Suprapubic skin (tissue), 4 donors: ENCODE measurements around the gene MLEC. TPM values are rescaled to one million over a fixed set of nuclear protein-coding genes. Genes with fewer than 3 reads are reported as not detected.

Experiments used
- DNase-seq, 2 donors: peaks; one replicate each; pipeline ENCODE4 v3.0.0-alpha.2; 2019; ENCODE audit warnings: low spot score in 2 of 2
- H3K27ac ChIP-seq: fragments of 200-600 bp; sonication (generic); one replicate; pipeline ENCODE4 v1.5.1; 2019
- H3K27me3 ChIP-seq: fragments of 200-600 bp; sonication (generic); one replicate; pipeline ENCODE4 v1.5.1; 2019
- H3K36me3 ChIP-seq: fragments of 200-600 bp; sonication (generic); one replicate; pipeline ENCODE4 v1.5.1; 2019
- H3K4me1 ChIP-seq: fragments of 200-600 bp; sonication (generic); one replicate; pipeline ENCODE4 v1.5.1; 2019
- H3K4me3 ChIP-seq: fragments of 200-600 bp; sonication (generic); one replicate; pipeline ENCODE4 v1.5.1; 2019; ENCODE audit warnings: mild to moderate bottlenecking
- H3K9me3 ChIP-seq: fragments of 200-600 bp; sonication (generic); one replicate; pipeline ENCODE4 v1.5.1; 2019
- EP300 ChIP-seq: sonication (generic); formaldehyde crosslinking; IDR thresholded peaks from one replicate; pipeline ENCODE4 v1.6.1; 2017; ENCODE audit warnings: antibody characterized with exemption
- POLR2A ChIP-seq, 2 donors: fragments of 450-650 bp; IDR thresholded peaks; one replicate each; pipeline ENCODE4 v1.6.1; 2017; ENCODE audit warnings: antibody characterized with exemption in 2 of 2, mild to moderate bottlenecking in 2 of 2, moderate library complexity in 2 of 2
- POLR2AphosphoS5 ChIP-seq, 3 donors: sonication (generic); formaldehyde crosslinking; IDR thresholded peaks; one replicate each; pipeline ENCODE4 v1.6.1; 2017; ENCODE audit warnings: antibody characterized with exemption in 3 of 3
- WGBS: methylation state at CpG from one replicate; pipeline ENCODE4 v1.1.5; 2018; 5-methylcytosine and 5-hydroxymethylcytosine counted together
- total RNA-seq, 4 donors: library from RNA; depleted of rRNA; stranded (reverse); fragments of >200 nt; gene quantifications; one replicate each; pipeline ENCODE4 v1.1.0, GENCODE V29; 2016
- TF ChIP-seq, protein P1 (sequence below), 2 donors: fragments of 200-600 bp in 1 of 2; fragments of 450-650 bp in 1 of 2; sonication (generic) in 1 of 2; IDR thresholded peaks; one replicate each; pipeline ENCODE4 v1.5.1; 2016 to 2019; ENCODE audit warnings: antibody characterized with exemption in 2 of 2, mild to moderate bottlenecking in 1 of 2, moderate library complexity in 1 of 2

The MLEC gene
- total RNA-seq, 4 donors from 2014 or later, result 34.8 to 72.6 (median 60.4) TPM

DNA sequence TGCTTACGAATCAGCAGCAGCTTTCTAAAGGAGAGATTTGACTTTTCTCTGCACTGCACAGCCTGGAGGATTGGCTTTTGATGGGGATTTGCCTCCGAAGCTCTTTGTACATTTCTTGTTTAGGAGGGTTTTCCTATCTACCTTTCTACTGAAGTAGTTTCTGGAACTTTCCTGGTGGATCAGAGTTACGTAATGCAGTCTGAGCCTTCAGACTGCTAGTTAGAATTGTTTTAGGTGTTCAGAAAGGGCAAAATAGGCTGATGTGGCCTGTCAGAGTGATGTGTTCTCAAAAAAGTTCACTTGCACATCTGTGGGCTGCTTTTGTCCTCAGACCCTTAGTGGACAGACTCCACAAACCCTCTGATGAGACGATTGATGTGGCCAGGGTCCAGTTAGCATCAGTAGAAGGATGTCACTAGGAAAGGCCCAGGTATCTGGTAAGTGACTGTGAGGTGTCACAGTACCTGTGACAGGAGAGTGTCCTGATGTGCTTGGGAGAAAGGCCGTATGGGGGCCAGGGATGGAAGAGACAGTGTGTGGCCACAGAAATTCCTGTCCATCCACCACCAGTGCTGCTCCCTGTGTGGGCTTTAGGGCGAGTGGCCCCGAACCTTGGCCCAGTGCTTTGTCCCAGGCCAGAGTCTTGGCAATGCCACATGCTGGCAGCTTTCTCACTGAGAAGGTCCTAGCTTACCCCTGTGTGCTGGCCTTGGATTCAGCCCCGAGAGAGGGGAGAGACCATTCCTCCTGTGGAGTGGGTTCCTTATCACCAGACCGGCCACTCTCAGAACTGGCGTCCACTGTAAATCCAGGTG lies 34.2 kb downstream of the MLEC start:
- 93% methylated on average over 8 of the region's 10 CpGs for WGBS
- H3K9me3 ChIP-seq, result no peaks in the 10 kb centered on the region
- H3K36me3 ChIP-seq, result peaks cover 64% of the 10 kb centered on the region
- no peak for DNase-seq
- H3K4me3 ChIP-seq, result no peak overlapping the region
- no peaks in the 10 kb centered on the region for H3K27me3 ChIP-seq
- peaks cover 19% of the 10 kb centered on the region for H3K4me1 ChIP-seq
- H3K27ac ChIP-seq, result peak overlapping the region; percentile 24
- TF ChIP-seq, protein P1, sequence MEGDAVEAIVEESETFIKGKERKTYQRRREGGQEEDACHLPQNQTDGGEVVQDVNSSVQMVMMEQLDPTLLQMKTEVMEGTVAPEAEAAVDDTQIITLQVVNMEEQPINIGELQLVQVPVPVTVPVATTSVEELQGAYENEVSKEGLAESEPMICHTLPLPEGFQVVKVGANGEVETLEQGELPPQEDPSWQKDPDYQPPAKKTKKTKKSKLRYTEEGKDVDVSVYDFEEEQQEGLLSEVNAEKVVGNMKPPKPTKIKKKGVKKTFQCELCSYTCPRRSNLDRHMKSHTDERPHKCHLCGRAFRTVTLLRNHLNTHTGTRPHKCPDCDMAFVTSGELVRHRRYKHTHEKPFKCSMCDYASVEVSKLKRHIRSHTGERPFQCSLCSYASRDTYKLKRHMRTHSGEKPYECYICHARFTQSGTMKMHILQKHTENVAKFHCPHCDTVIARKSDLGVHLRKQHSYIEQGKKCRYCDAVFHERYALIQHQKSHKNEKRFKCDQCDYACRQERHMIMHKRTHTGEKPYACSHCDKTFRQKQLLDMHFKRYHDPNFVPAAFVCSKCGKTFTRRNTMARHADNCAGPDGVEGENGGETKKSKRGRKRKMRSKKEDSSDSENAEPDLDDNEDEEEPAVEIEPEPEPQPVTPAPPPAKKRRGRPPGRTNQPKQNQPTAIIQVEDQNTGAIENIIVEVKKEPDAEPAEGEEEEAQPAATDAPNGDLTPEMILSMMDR (IDR thresholded peaks at IDR 0.05), result no peak
- TF ChIP-seq EP300, result no peak
- TF ChIP-seq POLR2AphosphoS5 (IDR thresholded peaks at IDR 0.05), result no peak
- no peak for TF ChIP-seq POLR2A (IDR thresholded peaks at IDR 0.05)

DNA sequence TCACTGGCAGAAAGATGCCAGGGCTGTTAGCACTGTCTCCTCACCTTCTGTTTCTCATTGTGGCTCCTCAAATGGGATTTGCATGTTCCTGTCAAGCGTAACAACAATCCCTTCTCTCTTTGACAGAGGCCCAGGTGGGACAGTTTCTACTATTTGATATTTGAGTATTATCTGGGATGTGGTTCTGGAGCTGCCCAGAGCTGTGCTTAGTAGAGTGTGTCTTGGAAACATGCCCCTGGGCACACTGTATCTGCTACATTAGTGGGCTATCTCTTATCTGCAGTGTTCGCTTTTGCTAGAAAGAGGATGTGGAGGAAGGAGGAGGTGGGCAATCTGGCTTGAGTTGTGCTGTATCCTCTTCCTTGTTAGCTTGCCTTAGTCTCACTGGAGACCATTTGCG lies 34.9 kb downstream of the MLEC start:
- Histone ChIP-seq H3K9me3 (no peaks in the 10 kb centered on the region), H3K27me3 (no peaks in the 10 kb centered on the region), H3K4me3 (no peak overlapping the region), H3K4me1 (peaks cover 25% of the 10 kb centered on the region), H3K36me3 (peaks cover 57% of the 10 kb centered on the region), H3K27ac (no peak overlapping the region)
- 85% methylated on average over 3 of the region's 3 CpGs for WGBS
- no peak for DNase-seq
- TF ChIP-seq EP300 (no peak), POLR2A (IDR thresholded peaks at IDR 0.05) (no peak), POLR2AphosphoS5 (IDR thresholded peaks at IDR 0.05) (no peak)
- TF ChIP-seq, protein P1 (IDR thresholded peaks at IDR 0.05), result no peak

DNA sequence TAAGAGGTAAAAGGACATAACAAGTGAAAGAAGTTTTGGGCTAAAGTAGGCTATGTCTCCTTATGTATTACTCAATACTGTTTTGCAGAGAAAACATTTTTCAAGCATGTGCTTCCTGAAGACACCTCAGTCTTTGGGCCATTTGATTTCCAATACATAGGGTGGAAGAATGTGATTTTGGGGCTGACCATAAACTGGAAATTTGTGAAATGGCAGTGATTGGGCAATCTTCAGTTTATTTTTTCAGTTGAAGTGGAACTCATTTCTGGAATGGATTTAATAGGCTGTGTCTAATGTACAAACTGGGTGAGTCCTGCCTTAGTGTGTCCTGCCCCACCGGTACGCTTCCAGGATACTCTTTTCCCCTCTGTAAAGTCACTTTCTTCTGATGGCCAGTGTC lies 35.8 kb downstream of the MLEC start:
- no peak for DNase-seq
- WGBS, result 100% methylated on average over 2 of the region's 2 CpGs
- Histone ChIP-seq H3K4me1 (peaks cover 25% of the 10 kb centered on the region), H3K36me3 (peaks cover 52% of the 10 kb centered on the region), H3K9me3 (no peaks in the 10 kb centered on the region), H3K4me3 (no peak overlapping the region), H3K27me3 (no peaks in the 10 kb centered on the region), H3K27ac (no peak overlapping the region)
- TF ChIP-seq EP300, result no peak
- TF ChIP-seq, protein P1 (IDR thresholded peaks at IDR 0.05), result no peak
- TF ChIP-seq POLR2A (IDR thresholded peaks at IDR 0.05), result no peak
- TF ChIP-seq POLR2AphosphoS5 (IDR thresholded peaks at IDR 0.05), result no peak

DNA sequence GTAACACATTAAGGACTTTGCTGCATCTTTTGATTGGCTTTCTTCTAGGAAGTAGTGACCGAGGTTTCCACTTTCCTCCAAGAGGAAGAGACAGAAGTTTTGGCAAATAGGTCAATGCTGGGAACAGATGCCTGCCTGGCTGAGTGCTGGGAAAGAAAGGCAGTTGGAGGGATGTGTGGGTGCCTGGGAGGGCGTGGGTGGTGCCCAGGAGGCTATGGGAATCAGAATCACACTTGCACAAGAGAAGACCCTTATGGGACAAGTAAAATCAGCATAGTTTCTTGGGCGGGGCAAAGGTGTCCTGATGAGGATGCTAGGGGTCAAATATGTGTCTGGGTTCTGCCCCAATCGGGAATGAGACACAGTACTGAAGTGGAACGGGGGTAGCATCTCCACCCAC lies 37.8 kb downstream of the MLEC start:
- Histone ChIP-seq H3K27ac (no peak overlapping the region), H3K36me3 (peaks cover 44% of the 10 kb centered on the region), H3K9me3 (no peaks in the 10 kb centered on the region), H3K27me3 (no peaks in the 10 kb centered on the region), H3K4me1 (peaks cover 25% of the 10 kb centered on the region), H3K4me3 (no peak overlapping the region)
- DNase-seq, result no peak
- 71% methylated on average over 5 of the region's 5 CpGs for WGBS
- TF ChIP-seq, protein P1 (IDR thresholded peaks at IDR 0.05), result no peak
- no peak for TF ChIP-seq POLR2A (IDR thresholded peaks at IDR 0.05)
- TF ChIP-seq POLR2AphosphoS5 (IDR thresholded peaks at IDR 0.05), result no peak

DNA sequence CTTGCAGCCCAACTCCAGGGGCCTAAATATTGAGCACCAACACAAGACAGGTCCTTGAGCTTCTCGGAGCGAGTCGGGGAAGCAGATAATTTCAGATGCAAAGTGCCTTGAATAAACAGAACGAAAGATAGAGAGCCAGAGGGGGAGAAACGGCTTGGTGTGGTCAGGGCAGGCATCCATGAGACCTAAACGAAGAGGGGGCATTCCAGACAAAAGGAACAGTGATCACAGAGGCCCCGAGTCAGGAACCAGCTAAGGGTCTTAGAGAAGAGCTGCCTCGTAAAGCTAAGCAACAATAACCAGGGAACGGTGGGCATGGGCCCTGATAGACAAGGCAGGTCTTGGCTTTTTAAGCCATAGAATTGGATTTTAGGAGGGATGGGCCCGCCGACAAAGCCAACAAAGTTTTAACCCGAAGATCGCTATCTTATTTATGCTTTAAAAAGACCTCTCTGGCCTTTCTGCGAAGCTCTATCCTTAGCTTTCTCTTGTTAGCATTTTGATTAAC lies 38.3 kb downstream of the MLEC start:
- peaks cover 44% of the 10 kb centered on the region for H3K36me3 ChIP-seq
- 28% methylated on average over 14 of the region's 14 CpGs for WGBS
- no peaks in the 10 kb centered on the region for H3K9me3 ChIP-seq
- H3K27ac ChIP-seq, result peak overlapping the region; percentile 35
- H3K4me1 ChIP-seq, result peaks cover 25% of the 10 kb centered on the region
- H3K27me3 ChIP-seq, result no peaks in the 10 kb centered on the region
- H3K4me3 ChIP-seq, result peak overlapping the region; percentile 69
- DNase-seq, result no peak
- no peak for TF ChIP-seq POLR2AphosphoS5 (IDR thresholded peaks at IDR 0.05)
- TF ChIP-seq, protein P1 (IDR thresholded peaks at IDR 0.05), result no peak
- TF ChIP-seq EP300, result no peak
- no peak for TF ChIP-seq POLR2A (IDR thresholded peaks at IDR 0.05)
